Prostate gland (tissue), 2 donors: ENCODE measurements around the gene KAZN. TPM values are rescaled to one million over a fixed set of nuclear protein-coding genes. Genes with fewer than 3 reads are reported as not detected.

Source experiments
- DNase-seq: peaks from one replicate; pipeline ENCODE4 v3.0.0-alpha.2; 2019; ENCODE audit warnings: low spot score
- H3K27ac ChIP-seq, 2 donors: fragments of 200-600 bp; sonication (generic); 2 replicates each; pipeline ENCODE4 v1.5.1; 2017 to 2019
- H3K27me3 ChIP-seq: fragments of 200-600 bp; sonication (generic); replicated peaks from 2 replicates; pipeline ENCODE4 v1.5.1; 2019; ENCODE audit not compliant: insufficient read depth
- H3K36me3 ChIP-seq, 2 donors: fragments of 200-600 bp; sonication (generic); 1 replicate in 1 of 2; 2 replicates in 1 of 2; pipeline versions ENCODE4 v1.5.1 to v1.8.1; 2017 to 2019
- H3K4me1 ChIP-seq: fragments of 200-600 bp; sonication (generic); replicated peaks from 2 replicates; pipeline ENCODE4 v1.5.1; 2019
- H3K4me3 ChIP-seq, 2 donors: fragments of 200-600 bp; sonication (generic); 2 replicates each; pipeline ENCODE4 v1.5.1; 2017 to 2019
- H3K9me3 ChIP-seq: fragments of 200-600 bp; sonication (generic); 2 replicates; pipeline ENCODE4 v1.5.1; 2017
- CTCF ChIP-seq, 4 experiments: fragments of 200-600 bp in 2 of 4; fragments of 450-650 bp in 2 of 4; sonication (generic) in 2 of 4; IDR thresholded peaks; 1 replicate in 3 of 4; 2 replicates in 1 of 4; pipeline ENCODE4 v1.5.1; 2016 to 2019; ENCODE audit warnings: antibody characterized with exemption in 4 of 4, mild to moderate bottlenecking in 2 of 4, moderate library complexity in 2 of 4
- POLR2A ChIP-seq: fragments of 450-650 bp; IDR thresholded peaks from one replicate; pipeline ENCODE4 v1.6.1; 2016; ENCODE audit warnings: antibody characterized with exemption, mild to moderate bottlenecking
- POLR2AphosphoS5 ChIP-seq: sonication (generic); formaldehyde crosslinking; IDR thresholded peaks from one replicate; pipeline ENCODE4 v1.6.1; 2017; ENCODE audit warnings: antibody characterized with exemption
- WGBS: methylation state at CpG from one replicate; pipeline ENCODE4 v1.1.5; 2018; 5-methylcytosine and 5-hydroxymethylcytosine counted together
- intact Hi-C: fragments of 100-400 bp; cut with DNase I; formaldehyde crosslinking; loops from one replicate; pipeline ENCODE4 v1.14.2; 2022
- total RNA-seq, 2 donors: library from RNA; depleted of rRNA; stranded (reverse); fragments of >200 nt; gene quantifications; one replicate each; pipeline ENCODE4 v1.1.0, GENCODE V29; 2016

The KAZN gene
- total RNA-seq, 2 donors from 2014 or later: 8.3 to 12.7 TPM

DNA sequence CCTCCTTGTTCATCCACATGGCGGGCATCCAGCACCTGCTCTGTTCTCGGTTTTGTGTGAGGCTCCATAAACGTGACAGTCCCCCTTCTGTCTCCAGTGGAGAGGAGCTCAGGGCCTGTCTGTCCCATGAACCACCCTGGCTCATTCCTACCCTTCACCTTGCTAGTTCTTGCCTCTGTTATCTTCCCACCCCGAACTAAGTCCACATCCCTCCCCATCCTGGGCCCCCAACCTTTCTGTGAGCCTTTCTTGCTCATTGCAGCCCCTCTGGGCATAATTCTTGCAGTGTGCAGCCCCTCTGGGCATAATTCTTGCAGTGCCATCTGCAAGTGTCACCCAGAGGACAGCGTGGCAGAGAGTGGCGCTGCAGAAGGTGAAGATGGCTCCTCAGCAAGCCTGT, 338.3 kb downstream of the KAZN start:
- Histone ChIP-seq H3K27me3 (no peaks in the 10 kb centered on the region), H3K27ac (no peak overlapping the region), H3K4me1 (peaks cover 4% of the 10 kb centered on the region), H3K9me3 (no peaks in the 10 kb centered on the region), H3K4me3 (no peak overlapping the region), H3K36me3 (no peaks in the 10 kb centered on the region)
- intact Hi-C loops: no loop called here
- TF ChIP-seq CTCF (IDR thresholded peaks at IDR 0.05) (no peak), POLR2A (no peak), POLR2AphosphoS5 (no peak)
- WGBS: 65% methylated on average over 6 of the region's 6 CpGs
- DNase-seq: no peak

DNA sequence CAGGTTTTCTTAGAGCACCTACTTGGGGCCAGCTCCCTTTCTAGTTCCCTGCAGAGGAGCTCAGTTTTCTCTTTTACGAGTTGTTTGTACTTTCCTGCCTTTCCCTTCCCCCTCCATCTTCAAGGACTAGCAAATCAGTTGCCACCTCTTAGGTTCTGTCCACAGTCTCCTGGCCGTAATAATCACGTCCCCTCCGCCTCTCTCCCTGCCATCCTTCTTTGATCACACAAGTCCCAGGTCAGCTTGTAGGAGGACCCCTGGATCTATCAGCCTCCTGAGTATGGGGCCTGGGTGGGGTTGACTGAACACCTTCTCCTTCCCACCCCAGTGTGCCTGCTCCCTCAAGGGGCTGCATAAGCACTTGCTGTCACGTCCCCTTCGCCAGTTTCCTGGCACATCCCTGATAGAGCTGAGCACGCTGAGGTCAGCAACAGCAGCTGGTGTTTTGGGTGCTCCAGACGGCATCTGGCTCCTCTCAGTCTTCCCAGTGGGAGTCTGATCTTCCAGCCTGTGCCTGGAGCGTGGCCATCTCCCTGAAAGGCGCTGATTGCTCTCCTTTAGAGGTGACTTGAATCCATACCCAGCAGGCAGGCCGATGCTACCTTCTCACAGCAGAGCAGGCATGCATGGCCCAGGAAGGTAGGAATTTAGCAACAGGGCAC, 338.9 kb downstream of the KAZN start:
- Histone ChIP-seq H3K4me1 (peaks cover 4% of the 10 kb centered on the region), H3K4me3 (no peak overlapping the region), H3K27me3 (no peaks in the 10 kb centered on the region), H3K27ac (peak overlapping the region in 1 of 2 donors; percentile 18), H3K36me3 (no peaks in the 10 kb centered on the region), H3K9me3 (no peaks in the 10 kb centered on the region)
- intact Hi-C loops: no loop called here
- TF ChIP-seq POLR2AphosphoS5: peak; percentile 5
- no peak for TF ChIP-seq CTCF (IDR thresholded peaks at IDR 0.05)
- no peak for TF ChIP-seq POLR2A
- 49% methylated on average over 11 of the region's 11 CpGs for WGBS
- DNase-seq: no peak

DNA sequence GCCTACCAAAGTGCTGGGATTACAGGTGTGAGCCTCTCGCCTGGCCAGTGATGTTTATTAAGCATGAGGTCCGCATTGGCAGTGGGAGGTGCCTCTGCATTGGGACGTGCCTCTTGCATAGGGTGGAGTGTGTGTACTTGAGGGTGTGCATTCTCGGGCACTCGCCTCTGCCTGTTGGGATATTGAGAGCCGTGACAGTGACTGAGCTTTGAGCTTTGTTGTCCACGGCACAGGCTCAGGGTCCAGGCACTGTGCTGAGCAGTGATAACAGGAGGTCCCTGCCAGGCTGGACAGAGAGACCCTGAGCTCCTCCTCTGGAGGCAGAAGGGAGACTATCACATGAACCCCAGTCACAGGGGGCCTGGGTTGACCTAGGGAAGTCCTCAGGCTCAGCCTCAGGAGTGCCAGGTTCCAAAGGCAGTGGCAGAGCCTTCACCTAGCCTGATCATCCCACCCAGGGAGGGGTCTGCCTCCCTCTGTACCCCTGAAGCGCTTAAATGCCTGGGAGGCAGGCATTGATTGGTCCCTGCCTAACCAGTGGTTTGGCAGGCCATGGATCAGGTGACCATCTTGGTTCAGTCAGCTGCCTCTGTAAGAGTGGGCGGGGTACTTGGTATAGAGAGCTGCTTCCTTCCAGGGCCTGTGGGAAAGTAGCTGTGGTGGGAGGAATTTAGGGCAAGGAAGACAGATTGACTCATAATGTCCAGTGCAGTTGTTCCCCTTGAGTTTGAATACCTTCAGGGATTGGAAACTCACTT, 341.2 kb downstream of the KAZN start:
- H3K4me3 ChIP-seq: no peak overlapping the region
- TF ChIP-seq POLR2A: no peak
- no peak for TF ChIP-seq POLR2AphosphoS5
- TF ChIP-seq CTCF (IDR thresholded peaks at IDR 0.05): no peak
- H3K36me3 ChIP-seq: no peaks in the 10 kb centered on the region
- H3K27me3 ChIP-seq: no peaks in the 10 kb centered on the region
- no peaks in the 10 kb centered on the region for H3K9me3 ChIP-seq
- no peak for DNase-seq
- peaks cover 7% of the 10 kb centered on the region for H3K4me1 ChIP-seq
- WGBS: 83% methylated on average over 9 of the region's 9 CpGs
- intact Hi-C loops: no loop called here
- no peak overlapping the region for H3K27ac ChIP-seq

DNA sequence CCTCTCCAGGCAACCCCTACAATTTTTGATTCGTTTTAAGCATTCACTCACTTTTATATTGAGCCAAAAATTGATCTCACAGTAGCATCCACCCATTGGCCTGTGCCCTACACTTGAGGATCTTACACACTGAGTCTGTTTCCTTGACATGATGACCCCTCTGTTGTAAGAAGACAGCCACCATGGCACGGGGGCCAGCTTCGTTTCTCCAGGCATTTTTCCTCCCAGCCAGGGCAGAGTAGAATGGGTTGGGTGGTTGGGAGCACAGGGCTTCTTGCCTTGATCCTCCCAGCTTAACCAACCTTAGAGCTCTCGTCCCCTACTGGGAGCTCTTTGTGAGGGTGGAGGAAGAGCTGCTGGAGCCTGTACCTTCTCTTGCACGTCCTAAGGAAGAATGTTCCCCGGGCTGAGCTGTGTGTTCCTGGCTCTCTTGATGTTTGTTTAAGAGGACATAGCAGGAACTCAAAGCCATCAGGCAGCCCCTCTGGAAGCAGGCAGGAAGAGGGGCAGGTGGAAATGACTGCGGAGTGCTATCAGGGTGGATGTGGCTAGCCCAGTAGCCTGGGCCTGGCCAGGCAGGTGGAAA, 341.9 kb downstream of the KAZN start:
- no peak overlapping the region for H3K4me3 ChIP-seq
- intact Hi-C loops: no loop called here
- TF ChIP-seq POLR2A (no peak), POLR2AphosphoS5 (no peak), CTCF (IDR thresholded peaks at IDR 0.05) (no peak)
- no peaks in the 10 kb centered on the region for H3K27me3 ChIP-seq
- DNase-seq: no peak
- H3K4me1 ChIP-seq: peaks cover 12% of the 10 kb centered on the region
- no peak overlapping the region for H3K27ac ChIP-seq
- WGBS: 50% methylated on average over 7 of the region's 7 CpGs
- H3K9me3 ChIP-seq: no peaks in the 10 kb centered on the region
- no peaks in the 10 kb centered on the region for H3K36me3 ChIP-seq
